ENCODE data around the gene COMMD1.
"Not testable (repeated sequence)": the region's sequence is repeated elsewhere in the genome, so short reads cannot be mapped to it uniquely, and the experiment has no call there.

- TF ChIP-seq POLR2A (IDR thresholded peaks at IDR 0.05; ENCODE audit: low read depth, low read length); POLR2AphosphoS5 (IDR thresholded peaks at IDR 0.05; ENCODE audit: low read depth, low read length); TAF1 (IDR thresholded peaks at IDR 0.05; ENCODE audit: borderline replicate concordance, low read depth, low read length): not testable (repeated sequence)
These were observed 136.4 kb downstream of the COMMD1 start for GRCh38 chr2:62041701-62042385.

All from GM12892 (cell line).